HAP-1 (cell line): ENCODE results near the gene RBMS1.
"Not testable (repeated sequence)": the region's sequence is repeated elsewhere in the genome, so short reads cannot be mapped to it uniquely, and the experiment has no call there.

Experiments used
- DNase-seq, 2 experiments: peaks; one replicate each; pipeline ENCODE4 v3.0.0-alpha.2; 2016 to 2020; ENCODE audit warnings: low spot score in 2 of 2
- H3K27me3 ChIP-seq: fragments of 250-450 bp; sonication (Bioruptor Pico); 2 replicates; pipeline ENCODE4 v1.5.1; 2020; ENCODE audit warnings: low read depth, mild to moderate bottlenecking, moderate library complexity
- H3K36me3 ChIP-seq: fragments of 250-450 bp; sonication (Bioruptor Pico); replicated peaks from 2 replicates; pipeline ENCODE4 v1.5.1; 2020; ENCODE audit warnings: mild to moderate bottlenecking
- H3K4me1 ChIP-seq: fragments of 250-450 bp; sonication (Bioruptor Pico); 2 replicates; pipeline ENCODE4 v1.5.1; 2020; ENCODE audit warnings: mild to moderate bottlenecking
- H3K4me3 ChIP-seq: fragments of 250-450 bp; sonication (Bioruptor Pico); 2 replicates; pipeline ENCODE4 v1.5.1; 2020; ENCODE audit warnings: mild to moderate bottlenecking, moderate library complexity
- H3K9me3 ChIP-seq: fragments of 250-450 bp; sonication (Bioruptor Pico); 2 replicates; pipeline ENCODE4 v1.5.1; 2020; ENCODE audit warnings: mild to moderate bottlenecking, moderate library complexity
- in situ Hi-C: fragments of 300-500 bp; cut with MboI; formaldehyde crosslinking; loops from 3 replicates; pipeline ENCODE4 v1.14.3; 2020; ENCODE audit warnings: low sequenced_read_pairs, inconsistent platforms, mixed read lengths

The RBMS1 gene

DNA sequence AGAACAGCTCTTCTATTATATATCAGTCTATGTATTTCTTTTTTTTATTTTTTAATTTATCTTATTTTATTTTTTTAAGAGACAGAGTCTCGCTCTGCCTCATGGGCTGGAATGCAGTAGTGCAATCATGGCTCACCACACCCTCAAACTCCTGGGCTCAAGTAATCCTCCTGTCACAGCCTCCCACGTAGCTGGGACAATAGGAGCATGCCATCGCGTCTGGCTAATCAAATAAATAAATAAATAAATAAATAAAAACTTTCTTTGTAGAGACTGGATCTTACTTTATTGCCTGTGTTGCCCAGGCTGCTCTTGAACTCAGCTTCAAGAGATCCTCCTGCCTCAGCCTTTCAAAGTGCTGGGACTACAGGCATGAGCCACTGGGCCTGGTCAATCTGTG lies 117.0 kb downstream of the RBMS1 start:
- no peaks in the 10 kb centered on the region for H3K36me3 ChIP-seq
- H3K9me3 ChIP-seq: no peaks in the 10 kb centered on the region
- in situ Hi-C loops: no loop called here
- no peaks in the 10 kb centered on the region for H3K27me3 ChIP-seq
- no peak overlapping the region for H3K4me3 ChIP-seq
- peak; percentile 13 to 37 for DNase-seq
- peaks cover 29% of the 10 kb centered on the region for H3K4me1 ChIP-seq

DNA sequence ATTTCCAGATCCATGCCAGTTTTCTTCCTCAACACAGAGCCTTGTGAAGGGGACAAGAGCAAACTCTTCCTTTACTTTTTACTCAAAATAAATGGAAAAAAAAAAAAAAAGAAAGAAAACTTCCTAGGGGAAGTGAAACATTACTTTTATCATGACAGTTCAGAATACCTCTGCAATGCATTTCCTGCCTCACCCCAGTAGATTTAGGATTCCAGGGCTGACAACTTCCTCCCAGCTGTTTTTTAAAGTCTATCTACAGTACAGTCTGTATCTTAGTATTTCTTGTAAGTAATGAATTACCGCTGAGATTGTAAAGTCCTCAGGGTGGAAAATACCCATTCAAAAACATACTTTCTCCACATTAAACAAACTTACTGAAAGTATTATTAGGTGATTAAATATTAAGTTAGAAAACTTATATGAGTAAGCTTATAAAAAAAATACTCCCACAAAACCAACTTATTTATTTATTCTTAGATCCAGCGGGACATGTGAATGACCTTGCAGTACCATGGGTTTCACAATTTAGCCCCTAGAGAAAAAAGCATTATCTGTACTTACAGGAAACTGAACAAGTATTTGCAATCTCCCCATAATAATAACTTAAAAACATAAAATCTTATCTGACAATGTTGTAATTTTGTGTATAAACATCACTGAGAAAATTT lies 117.7 kb downstream of the RBMS1 start:
- in situ Hi-C loops: no loop called here
- Histone ChIP-seq H3K36me3 (no peaks in the 10 kb centered on the region), H3K4me1 (peaks cover 25% of the 10 kb centered on the region), H3K4me3 (no peak overlapping the region), H3K27me3 (no peaks in the 10 kb centered on the region), H3K9me3 (no peaks in the 10 kb centered on the region)
- DNase-seq: no peak

DNA sequence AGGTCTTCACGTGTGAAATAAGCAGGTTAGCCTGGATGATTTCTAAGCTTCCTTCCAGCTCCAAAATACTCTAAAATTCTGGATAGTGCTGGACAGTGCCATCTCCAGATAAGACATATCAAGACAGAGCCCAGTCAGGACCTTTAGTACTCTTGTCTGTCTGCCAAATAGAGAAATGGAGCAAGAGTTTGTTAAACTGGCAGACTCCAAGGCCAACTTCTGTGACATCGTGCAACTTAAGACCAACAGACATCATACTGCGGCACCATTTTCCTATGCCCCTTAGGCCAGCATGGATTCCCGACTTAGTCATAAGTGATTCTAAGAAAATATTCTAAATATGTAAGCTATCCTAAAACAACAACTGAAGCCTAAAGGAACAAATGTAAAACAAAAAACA lies 118.6 kb downstream of the RBMS1 start:
- no peaks in the 10 kb centered on the region for H3K27me3 ChIP-seq
- no peak overlapping the region for H3K4me3 ChIP-seq
- in situ Hi-C loops: no loop called here
- H3K4me1 ChIP-seq: peaks cover 25% of the 10 kb centered on the region
- no peak for DNase-seq
- no peaks in the 10 kb centered on the region for H3K36me3 ChIP-seq
- H3K9me3 ChIP-seq: no peaks in the 10 kb centered on the region

DNA sequence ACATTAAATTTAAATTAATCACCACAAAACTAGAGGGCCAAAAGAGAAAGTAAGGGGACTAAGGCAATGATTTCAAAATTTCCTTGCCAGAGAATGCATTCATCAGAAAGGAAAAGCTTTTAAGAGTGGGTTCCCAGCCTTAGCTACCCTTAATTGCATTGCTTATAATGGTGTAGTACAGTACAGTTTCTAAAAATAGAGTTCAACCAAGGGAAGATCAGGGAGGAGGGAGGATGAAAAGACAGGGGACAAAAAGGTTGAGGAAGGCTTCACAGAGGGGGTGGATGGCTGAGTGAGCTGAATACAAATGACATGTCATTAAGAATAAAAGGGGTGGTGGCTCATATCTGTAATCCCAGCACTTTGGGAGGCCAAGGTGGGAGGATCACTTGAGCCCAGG lies 119.9 kb downstream of the RBMS1 start:
- no peaks in the 10 kb centered on the region for H3K36me3 ChIP-seq
- peak in 1 of 2 experiments; percentile 11 for DNase-seq
- in situ Hi-C loops: no loop called here
- H3K9me3 ChIP-seq: no peaks in the 10 kb centered on the region
- H3K27me3 ChIP-seq: no peaks in the 10 kb centered on the region
- H3K4me3 ChIP-seq: no peak overlapping the region
- peaks cover 25% of the 10 kb centered on the region for H3K4me1 ChIP-seq

DNA sequence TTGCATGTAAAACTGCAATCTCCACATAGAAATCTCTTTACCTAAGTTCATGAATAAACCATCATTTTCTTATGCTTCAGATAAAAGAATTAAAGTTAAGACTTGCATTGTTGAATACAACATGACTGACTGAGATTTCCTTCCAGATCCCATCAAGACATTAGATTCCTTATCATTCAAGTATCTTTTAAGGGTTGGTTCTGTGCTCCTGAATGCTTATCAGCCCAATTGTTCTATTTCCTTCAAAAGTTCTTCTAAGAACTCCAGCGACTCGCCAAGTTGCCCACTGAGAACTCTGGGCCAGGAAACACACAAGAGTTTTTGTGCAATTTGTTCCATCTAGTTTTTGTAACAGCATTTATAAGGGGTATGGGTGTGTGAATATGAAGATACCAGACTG lies 120.3 kb downstream of the RBMS1 start:
- peaks cover 25% of the 10 kb centered on the region for H3K4me1 ChIP-seq

DNA sequence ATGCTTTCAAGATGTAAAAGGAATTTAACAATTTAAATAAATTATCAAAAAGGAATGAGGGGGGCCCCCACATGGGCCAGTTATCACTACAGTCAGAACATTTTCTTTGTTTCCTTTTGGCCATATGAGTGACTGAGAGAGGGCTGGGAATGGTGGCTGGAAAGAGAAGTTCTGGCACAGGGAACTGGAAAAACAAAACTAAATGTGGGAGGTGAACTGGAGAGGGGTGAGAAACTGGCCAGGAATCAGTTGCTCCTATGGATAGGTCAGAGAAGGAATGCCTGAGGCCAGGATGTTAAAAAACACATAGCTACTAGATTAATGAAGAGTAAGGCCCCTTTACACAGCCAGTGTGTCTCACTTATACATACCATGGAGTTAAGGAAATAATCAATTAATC lies 121.0 kb downstream of the RBMS1 start:
- no peaks in the 10 kb centered on the region for H3K36me3 ChIP-seq
- DNase-seq: no peak
- peaks cover 27% of the 10 kb centered on the region for H3K4me1 ChIP-seq
- no peaks in the 10 kb centered on the region for H3K9me3 ChIP-seq
- in situ Hi-C loops: no loop called here
- H3K27me3 ChIP-seq: no peaks in the 10 kb centered on the region
- no peak overlapping the region for H3K4me3 ChIP-seq

More for the DNA sequence above, 120.3 kb downstream of the RBMS1 start:
- H3K4me3 ChIP-seq: no peak overlapping the region
- no peaks in the 10 kb centered on the region for H3K27me3 ChIP-seq
- no peak for DNase-seq
- in situ Hi-C loops: no loop called here
- no peaks in the 10 kb centered on the region for H3K36me3 ChIP-seq
- no peaks in the 10 kb centered on the region for H3K9me3 ChIP-seq

DNA sequence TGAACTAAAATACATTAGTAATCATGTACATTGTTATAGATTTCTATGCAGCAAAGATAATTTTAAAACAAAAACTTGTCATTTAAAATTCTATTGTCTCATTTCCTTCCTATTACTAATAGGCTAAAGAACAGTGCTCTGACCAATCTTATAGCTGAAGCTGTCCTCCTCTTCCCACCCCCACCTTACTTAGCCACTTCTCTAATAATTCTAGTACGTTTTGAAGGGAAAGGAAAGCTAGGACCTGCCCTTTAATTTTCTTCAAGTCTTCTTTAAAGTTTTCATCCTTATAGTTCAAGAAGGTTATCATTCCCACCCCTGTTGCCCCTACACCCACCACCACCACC lies 121.6 kb downstream of the RBMS1 start:
- Histone ChIP-seq H3K9me3 (no peaks in the 10 kb centered on the region), H3K27me3 (no peaks in the 10 kb centered on the region), H3K4me3 (no peak overlapping the region), H3K4me1 (peaks cover 22% of the 10 kb centered on the region), H3K36me3 (no peaks in the 10 kb centered on the region)
- DNase-seq: no peak
- in situ Hi-C loops: no loop called here

DNA sequence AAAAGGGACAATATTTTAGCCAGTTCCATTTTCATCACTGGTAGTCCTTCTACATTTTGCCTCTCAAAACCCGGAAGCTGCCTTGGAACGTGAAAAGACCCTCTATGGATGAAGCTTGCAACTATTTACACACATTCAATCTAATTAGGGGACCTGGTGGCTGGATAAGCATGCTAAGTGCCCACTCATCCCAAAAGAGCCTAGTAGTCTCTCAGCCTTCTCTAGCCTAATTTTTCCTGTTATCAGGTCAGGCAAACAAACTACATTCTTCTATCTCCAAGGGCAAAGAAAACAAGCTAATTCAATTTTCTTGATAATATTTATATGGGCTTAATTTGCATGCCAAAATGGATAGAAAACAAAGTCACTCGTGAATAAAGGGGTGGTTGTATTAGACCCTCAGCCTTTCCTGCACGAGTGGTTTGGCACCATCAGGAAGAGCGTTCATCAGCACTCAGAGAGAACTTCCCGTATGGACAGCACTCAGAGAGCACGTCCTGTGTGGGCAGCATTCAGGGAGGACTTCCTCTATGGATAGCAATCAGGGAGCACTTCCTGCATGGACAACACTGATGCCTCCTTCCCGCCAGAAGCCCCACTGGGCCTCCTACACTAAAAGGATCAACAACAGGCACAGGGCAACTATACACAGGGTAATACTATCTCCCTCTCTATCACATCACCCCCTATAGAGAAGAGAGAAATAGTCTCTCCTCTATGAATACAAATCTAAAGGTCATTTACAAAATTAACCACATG lies 122.2 kb downstream of the RBMS1 start:
- no peak for DNase-seq
- H3K27me3 ChIP-seq: no peaks in the 10 kb centered on the region
- H3K9me3 ChIP-seq: no peaks in the 10 kb centered on the region
- no peaks in the 10 kb centered on the region for H3K36me3 ChIP-seq
- no peak overlapping the region for H3K4me3 ChIP-seq
- in situ Hi-C loops: no loop called here
- peaks cover 17% of the 10 kb centered on the region for H3K4me1 ChIP-seq

DNA sequence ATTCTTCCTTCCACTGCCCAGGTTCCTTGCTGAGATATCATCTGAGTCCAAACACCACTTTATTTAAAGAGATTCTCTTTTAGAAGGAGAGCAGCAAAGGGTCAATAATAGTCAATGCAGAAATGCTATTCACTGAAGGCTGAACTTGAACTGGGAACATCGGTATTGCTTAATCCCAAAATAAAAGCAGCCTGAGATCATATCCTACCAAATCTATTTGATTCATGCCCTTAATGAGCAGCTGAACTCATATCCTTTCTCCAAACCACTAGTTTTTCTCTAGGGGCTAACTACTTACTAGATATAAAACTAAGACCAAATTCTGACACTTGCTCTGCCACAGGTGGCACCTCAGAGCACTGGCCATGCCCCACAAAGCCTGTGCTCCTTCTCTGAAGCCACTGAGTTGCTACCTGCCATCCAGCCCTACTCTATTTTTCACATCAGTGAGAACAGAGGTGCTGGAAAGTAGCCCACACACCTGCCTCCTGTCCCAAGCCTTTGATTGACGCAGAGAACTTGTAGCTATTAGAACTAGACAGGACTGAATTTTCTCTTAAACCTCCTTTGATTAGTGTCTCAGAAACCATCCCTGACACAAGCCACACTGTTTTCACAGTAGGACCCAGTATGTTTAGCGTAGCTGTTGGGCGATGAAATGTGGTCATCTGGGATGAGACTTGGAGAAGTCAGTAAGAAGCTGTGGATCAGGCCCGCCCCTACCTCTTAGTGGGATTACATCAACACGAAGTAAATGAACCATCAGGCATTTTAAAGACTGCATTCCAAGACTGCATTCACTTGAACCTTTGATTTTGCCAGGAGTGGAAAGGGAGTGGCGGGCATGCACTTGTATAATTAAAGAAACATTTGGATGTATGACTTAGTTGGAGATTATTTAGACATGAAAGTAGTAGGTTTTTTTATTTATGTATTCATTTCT lies 124.3 kb downstream of the RBMS1 start:
- Histone ChIP-seq H3K4me1 (peaks cover 16% of the 10 kb centered on the region), H3K27me3 (no peaks in the 10 kb centered on the region), H3K36me3 (no peaks in the 10 kb centered on the region), H3K9me3 (no peaks in the 10 kb centered on the region), H3K4me3 (no peak overlapping the region)
- in situ Hi-C loops: no loop called here
- no peak for DNase-seq

DNA sequence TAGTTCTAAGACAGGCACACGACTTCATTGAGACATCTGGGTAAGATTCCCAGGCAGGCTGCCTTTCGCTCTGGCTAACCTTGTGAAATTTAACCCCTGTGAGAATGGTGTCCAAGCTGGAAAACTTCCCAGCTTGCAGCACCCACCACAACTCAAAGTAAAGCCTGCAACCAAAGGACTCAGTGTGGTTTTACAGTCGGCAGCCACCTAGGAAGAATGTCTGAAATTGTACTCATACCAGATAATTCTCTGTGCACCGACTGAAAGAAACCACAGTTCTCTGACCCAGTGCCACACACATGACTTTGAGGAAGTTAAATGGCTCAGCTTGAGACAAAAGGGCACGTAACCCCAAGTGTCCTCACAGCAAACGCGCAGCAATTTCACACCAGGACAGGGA lies 125.7 kb downstream of the RBMS1 start:
- in situ Hi-C loops: no loop called here
- Histone ChIP-seq H3K4me3 (no peak overlapping the region), H3K4me1 (peaks cover 2% of the 10 kb centered on the region), H3K9me3 (no peaks in the 10 kb centered on the region), H3K27me3 (no peaks in the 10 kb centered on the region), H3K36me3 (no peaks in the 10 kb centered on the region)
- no peak for DNase-seq

DNA sequence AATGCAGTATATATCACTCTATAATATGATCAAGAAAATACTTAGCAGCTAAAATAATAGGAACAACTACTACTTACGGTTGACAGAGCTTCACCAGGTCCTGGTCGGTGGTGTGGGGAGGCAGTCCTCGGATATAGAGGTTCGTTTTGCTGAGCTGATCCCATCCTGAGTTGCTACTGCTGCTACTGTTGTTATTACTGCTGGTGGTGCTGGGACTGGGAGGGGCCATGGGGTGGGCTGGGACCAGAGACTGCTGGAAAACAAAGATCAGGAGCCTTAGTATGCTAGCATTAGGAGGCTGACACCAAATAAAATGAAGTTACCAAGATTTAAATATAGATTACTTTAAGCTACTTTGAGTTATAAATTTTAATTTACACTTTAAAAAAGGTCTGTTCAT lies 126.5 kb downstream of the RBMS1 start:
- DNase-seq, H3K4me3 ChIP-seq, in situ Hi-C loops, H3K4me1 ChIP-seq, H3K9me3 ChIP-seq, H3K36me3 ChIP-seq, H3K27me3 ChIP-seq: not testable (repeated sequence)

DNA sequence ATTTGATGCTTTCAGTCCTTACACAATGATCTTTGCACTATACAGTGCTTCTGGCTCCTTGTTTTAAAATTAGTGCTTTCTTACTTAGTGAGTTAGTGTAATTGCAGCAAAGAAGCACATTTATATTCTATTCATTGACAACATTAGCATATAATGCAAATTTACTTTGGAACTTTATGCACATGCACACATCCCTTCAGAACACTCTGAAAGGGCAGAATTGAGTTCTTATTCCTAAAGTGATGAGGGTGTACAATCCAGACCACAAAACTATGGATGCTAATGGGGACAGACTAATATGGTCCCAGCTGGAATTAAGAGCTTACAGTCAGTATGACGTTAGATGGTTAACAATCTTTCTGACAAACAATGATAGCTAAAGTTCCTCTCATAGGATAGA lies 127.1 kb downstream of the RBMS1 start:
- Histone ChIP-seq H3K4me3 (no peak overlapping the region), H3K4me1 (peaks cover 2% of the 10 kb centered on the region; the same call in 1 of the 2 replicates), H3K9me3 (no peaks in the 10 kb centered on the region), H3K36me3 (no peaks in the 10 kb centered on the region), H3K27me3 (no peaks in the 10 kb centered on the region)
- no peak for DNase-seq
- in situ Hi-C loops: no loop called here

DNA sequence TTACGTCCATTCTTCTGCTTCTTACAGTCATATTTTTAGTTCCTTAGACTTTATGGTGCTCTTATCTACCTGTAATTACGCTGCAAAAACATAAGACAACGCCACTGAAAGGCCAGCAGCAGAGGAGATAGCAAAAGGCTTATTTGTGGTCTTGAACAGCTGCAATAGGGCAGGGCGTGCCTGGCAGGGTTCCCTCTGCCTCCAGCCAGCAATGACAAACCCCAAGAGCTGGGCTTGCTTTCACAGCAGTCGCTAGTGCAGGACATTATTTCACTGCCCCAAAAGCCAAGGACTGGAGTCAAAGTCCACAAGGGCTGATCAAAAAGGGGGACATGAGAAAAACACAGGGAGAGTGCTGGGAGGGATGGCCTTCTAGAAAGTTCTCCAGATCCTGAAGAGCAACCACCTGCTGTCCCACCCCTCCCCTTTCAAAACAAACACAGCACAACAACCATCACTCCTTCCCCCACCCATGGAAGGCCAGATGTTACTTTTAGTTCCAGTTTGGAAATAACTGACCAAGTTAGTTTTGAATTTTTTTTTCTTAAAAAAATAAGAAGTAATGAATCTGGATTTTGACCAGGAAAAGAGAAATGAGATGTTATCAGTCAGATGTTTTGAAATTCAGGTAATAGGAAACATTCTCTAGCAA lies 127.8 kb downstream of the RBMS1 start:
- Histone ChIP-seq H3K4me1 (peaks cover 2% of the 10 kb centered on the region; the same call in 1 of the 2 replicates), H3K27me3 (no peaks in the 10 kb centered on the region), H3K4me3 (no peak overlapping the region), H3K36me3 (no peaks in the 10 kb centered on the region), H3K9me3 (no peaks in the 10 kb centered on the region)
- in situ Hi-C loops: no loop called here
- DNase-seq: no peak
